ENCODE data around the gene COL25A1.

The COL25A1 gene

DNA sequence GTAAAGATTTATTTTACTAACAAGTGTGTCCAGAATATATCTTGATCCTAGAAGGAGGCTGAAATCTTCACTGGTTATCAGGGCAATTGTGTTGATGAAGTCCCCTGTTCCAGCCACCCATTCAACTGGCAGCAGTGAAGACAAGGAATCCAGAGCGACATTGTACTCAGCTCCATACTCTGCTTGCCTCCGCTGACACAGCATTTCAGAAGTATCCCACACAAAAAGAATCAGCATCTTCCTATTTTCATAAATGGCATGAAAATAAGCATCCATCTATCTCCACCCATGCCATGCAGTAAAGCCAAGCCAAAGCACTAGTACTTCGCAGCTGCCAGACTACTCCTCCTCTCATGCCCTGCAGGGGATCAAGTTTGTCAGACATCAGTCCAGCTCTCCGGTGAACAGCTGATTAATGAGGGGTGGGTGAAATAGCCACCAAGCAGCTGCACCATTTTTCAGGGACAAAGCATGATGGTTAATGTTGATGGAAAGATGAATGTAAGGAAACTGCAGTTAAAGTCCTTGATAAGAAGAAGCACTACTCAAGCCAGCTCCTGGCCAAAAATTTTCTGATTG, 54.0 kb downstream of the COL25A1 start:
- DNase-seq (ENCODE audit: low read depth): no peak
- H3K4me3 ChIP-seq (ENCODE audit: low read depth, low read length): no peak overlapping the region
- TF ChIP-seq, protein P1, sequence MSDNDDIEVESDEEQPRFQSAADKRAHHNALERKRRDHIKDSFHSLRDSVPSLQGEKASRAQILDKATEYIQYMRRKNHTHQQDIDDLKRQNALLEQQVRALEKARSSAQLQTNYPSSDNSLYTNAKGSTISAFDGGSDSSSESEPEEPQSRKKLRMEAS (IDR thresholded peaks at IDR 0.05; ENCODE audit: low read depth, low read length): no peak
- TF ChIP-seq CTCF (IDR thresholded peaks at IDR 0.05; ENCODE audit: low read depth, low read length) (no peak), POLR2A (IDR thresholded peaks at IDR 0.05; ENCODE audit: extremely low read depth, insufficient read length) (no peak), MYC (IDR thresholded peaks at IDR 0.05; ENCODE audit: low read depth, low read length) (no peak)

DNA sequence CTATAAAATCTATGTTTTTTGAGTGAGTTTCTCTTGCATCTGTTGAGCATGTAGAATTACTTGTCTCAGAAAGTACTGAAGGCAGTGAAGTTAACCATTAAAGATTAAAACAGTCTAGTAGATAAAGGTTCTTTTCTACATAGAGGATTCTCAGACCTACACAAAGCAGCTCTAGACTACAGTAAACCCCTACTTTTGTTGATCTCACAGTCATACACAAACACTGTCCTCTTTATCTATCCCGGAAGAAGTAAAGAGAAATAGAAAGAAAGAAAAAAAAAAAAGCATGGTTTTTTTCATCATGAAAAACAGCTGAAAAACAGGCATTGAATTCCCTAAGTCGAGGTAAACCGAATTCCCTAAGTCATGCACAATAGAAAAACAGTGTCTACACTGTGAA, 58.6 kb downstream of the COL25A1 start:
- H3K4me3 ChIP-seq (ENCODE audit: low read depth, low read length): no peak overlapping the region
- TF ChIP-seq CTCF (IDR thresholded peaks at IDR 0.05; ENCODE audit: low read depth, low read length): no peak
- no peak for DNase-seq (ENCODE audit: low read depth)

- no peak overlapping the region for H3K4me3 ChIP-seq (ENCODE audit: low read depth, low read length)
- no peak for TF ChIP-seq MYC (IDR thresholded peaks at IDR 0.05; ENCODE audit: low read depth, low read length)
- no peak for TF ChIP-seq CTCF (IDR thresholded peaks at IDR 0.05; ENCODE audit: low read depth, low read length)
- TF ChIP-seq, protein P1 (IDR thresholded peaks at IDR 0.05; ENCODE audit: low read depth, low read length): no peak
- no peak for TF ChIP-seq POLR2A (IDR thresholded peaks at IDR 0.05; ENCODE audit: extremely low read depth, insufficient read length)
- DNase-seq (ENCODE audit: low read depth): no peak
Measured at GRCh38 chr4:109238746-109239145, 63.7 kb downstream of the COL25A1 start.

DNA sequence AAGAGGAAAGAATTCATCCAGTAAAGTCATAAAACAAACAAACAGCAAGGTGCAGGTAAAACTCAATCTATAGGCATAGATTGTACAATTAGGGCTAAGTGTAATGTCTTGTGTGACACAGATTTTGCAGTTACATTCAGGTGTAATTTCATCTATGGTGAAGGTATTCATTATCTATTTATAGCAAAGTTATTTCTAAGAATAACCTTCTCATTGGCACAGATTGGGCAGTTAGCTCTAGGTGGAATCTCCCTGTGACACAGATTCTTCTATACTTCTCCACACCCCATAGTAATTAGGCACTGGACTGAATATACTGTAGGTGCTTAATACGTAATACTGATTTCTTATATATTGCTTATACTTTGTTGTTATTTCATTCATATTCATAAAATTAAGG, 66.8 kb downstream of the COL25A1 start:
- DNase-seq (ENCODE audit: low read depth): no peak
- TF ChIP-seq, protein P1 (IDR thresholded peaks at IDR 0.05; ENCODE audit: low read depth, low read length): no peak
- TF ChIP-seq CTCF (IDR thresholded peaks at IDR 0.05; ENCODE audit: low read depth, low read length) (no peak), POLR2A (IDR thresholded peaks at IDR 0.05; ENCODE audit: extremely low read depth, insufficient read length) (no peak), MYC (IDR thresholded peaks at IDR 0.05; ENCODE audit: low read depth, low read length) (no peak)
- no peak overlapping the region for H3K4me3 ChIP-seq (ENCODE audit: low read depth, low read length)

GRCh38 chr4:109234596-109234995, 67.9 kb downstream of the COL25A1 start:
- no peak for DNase-seq (ENCODE audit: low read depth)
- TF ChIP-seq CTCF (IDR thresholded peaks at IDR 0.05; ENCODE audit: low read depth, low read length) (no peak), MYC (IDR thresholded peaks at IDR 0.05; ENCODE audit: low read depth, low read length) (no peak), POLR2A (IDR thresholded peaks at IDR 0.05; ENCODE audit: extremely low read depth, insufficient read length) (no peak)
- TF ChIP-seq, protein P1 (IDR thresholded peaks at IDR 0.05; ENCODE audit: low read depth, low read length): no peak
- no peak overlapping the region for H3K4me3 ChIP-seq (ENCODE audit: low read depth, low read length)

GRCh38 chr4:109233570-109233969, 68.9 kb downstream of the COL25A1 start:
- no peak overlapping the region for H3K4me3 ChIP-seq (ENCODE audit: low read depth, low read length)
- DNase-seq (ENCODE audit: low read depth): no peak
- TF ChIP-seq CTCF (IDR thresholded peaks at IDR 0.05; ENCODE audit: low read depth, low read length): no peak
- TF ChIP-seq, protein P1 (IDR thresholded peaks at IDR 0.05; ENCODE audit: low read depth, low read length): no peak
- TF ChIP-seq POLR2A (IDR thresholded peaks at IDR 0.05; ENCODE audit: extremely low read depth, insufficient read length): no peak
- TF ChIP-seq MYC (IDR thresholded peaks at IDR 0.05; ENCODE audit: low read depth, low read length): no peak

Measured in NB4 (cell line).